Upper lobe of left lung (tissue), 6 donors: Measurements from ENCODE around the gene SUFU. TPM values are rescaled to one million over a fixed set of nuclear protein-coding genes. Genes with fewer than 3 reads are reported as not detected.

Experiments
- ATAC-seq, 2 donors: fragments of 200-7000 bp; cut with Tn5 transposase; one replicate each; pipeline ENCODE4 v1.9.1; 2022; ENCODE audit warnings: mild to moderate bottlenecking in 2 of 2, moderate library complexity in 2 of 2; ENCODE audit not compliant: low FRiP score in 2 of 2
- DNase-seq, 2 donors: peaks; one replicate each; pipeline ENCODE4 v3.0.0-alpha.2; 2019 to 2020
- H3K27ac ChIP-seq, 4 donors: fragments of 200-600 bp; sonication (generic); one replicate each; pipeline ENCODE4 v1.5.1; 2016 to 2019
- H3K27me3 ChIP-seq, 4 donors: fragments of 200-600 bp; sonication (generic); one replicate each; pipeline ENCODE4 v1.5.1; 2017 to 2019
- H3K36me3 ChIP-seq, 4 donors: fragments of 200-600 bp; sonication (generic); one replicate each; pipeline ENCODE4 v1.5.1; 2016 to 2019
- H3K4me1 ChIP-seq, 4 donors: fragments of 200-600 bp; sonication (generic); one replicate each; pipeline ENCODE4 v1.5.1; 2018 to 2019
- H3K4me3 ChIP-seq, 4 donors: fragments of 200-600 bp; sonication (generic); one replicate each; pipeline ENCODE4 v1.5.1; 2017 to 2019; ENCODE audit warnings: mild to moderate bottlenecking in 2 of 4, moderate library complexity in 1 of 4
- H3K9me3 ChIP-seq, 4 donors: fragments of 200-600 bp; sonication (generic); one replicate each; pipeline ENCODE4 v1.5.1; 2018 to 2019
- CTCF ChIP-seq, 6 experiments: fragments of 450-650 bp in 4 of 6; fragments of 200-600 bp in 2 of 6; sonication (generic) in 2 of 6; IDR thresholded peaks; one replicate each; pipeline ENCODE4 v1.5.1; 2016 to 2019; ENCODE audit warnings: antibody characterized with exemption in 6 of 6
- EP300 ChIP-seq, 4 donors: sonication (generic); formaldehyde crosslinking; IDR thresholded peaks; one replicate each; pipeline ENCODE4 v1.5.1; 2017; ENCODE audit warnings: antibody characterized with exemption in 4 of 4, control low read depth in 2 of 4
- POLR2A ChIP-seq, 4 donors: fragments of 450-650 bp; IDR thresholded peaks; one replicate each; pipeline ENCODE4 v1.5.1; 2016 to 2017; ENCODE audit warnings: antibody characterized with exemption in 4 of 4, mild to moderate bottlenecking in 2 of 4
- POLR2AphosphoS5 ChIP-seq, 2 donors: sonication (generic); formaldehyde crosslinking; IDR thresholded peaks; one replicate each; pipeline ENCODE4 v1.5.1; 2017; ENCODE audit warnings: antibody characterized with exemption in 2 of 2
- WGBS, 2 donors: methylation state at CpG; one replicate each; pipeline ENCODE4 v1.1.5; 2017 to 2018; 5-methylcytosine and 5-hydroxymethylcytosine counted together
- total RNA-seq, 6 donors: library from RNA; depleted of rRNA in 4 of 6; stranded (reverse); fragments of >200 nt in 4 of 6; gene quantifications; one replicate each; pipeline versions ENCODE4 v1.1.0 to v1.2.1, GENCODE V29; 2016 to 2021
- donor health status: DM: no; HTN: no; CAD: no; lungs with moderate emphysema.
- donor health status: DM: no; HTN: yes; CAD: no; lungs with severe emphysema.

Gene SUFU
- total RNA-seq, 6 donors from 2014 or later: 4.1 to 15.7 (median 11.9) TPM

- Histone ChIP-seq H3K27me3 (no peaks in the 10 kb centered on the region), H3K4me1 (peaks cover 45 to 62% (median 56%) of the 10 kb centered on the region in 4 donors), H3K4me3 (no peak overlapping the region), H3K36me3 (no peaks in the 10 kb centered on the region), H3K9me3 (no peaks in the 10 kb centered on the region), H3K27ac (peak overlapping the region; percentile 69 to 80 (median 76))
- 87 to 90% methylated on average over 7 to 9 of the region's 9 CpGs for WGBS, 2 donors
- TF ChIP-seq CTCF (IDR thresholded peaks at IDR 0.05) (peak in 2 of 6 experiments; percentile 3 to 15), EP300 (IDR thresholded peaks at IDR 0.05) (no peak)
- DNase-seq (no peak), ATAC-seq (no peak)
Measured at GRCh38 chr10:102670065-102670670, 166.4 kb downstream of the SUFU start.

GRCh38 chr10:102670871-102671434 is 167.2 kb downstream of the SUFU start:
- Histone ChIP-seq H3K9me3 (no peaks in the 10 kb centered on the region), H3K36me3 (no peaks in the 10 kb centered on the region)
- WGBS, 2 donors: 65 to 72% methylated on average over 5 to 6 of the region's 6 CpGs

GRCh38 chr10:102673236-102673818 is 169.6 kb downstream of the SUFU start:
- Histone ChIP-seq H3K4me1 (peaks cover 73 to 91% (median 82%) of the 10 kb centered on the region in 4 donors), H3K4me3 (peak overlapping the region in 2 of 4 donors; percentile 28 to 37), H3K36me3 (no peaks in the 10 kb centered on the region), H3K9me3 (no peaks in the 10 kb centered on the region), H3K27ac (peak overlapping the region; percentile 84 to 88 (median 84)), H3K27me3 (no peaks in the 10 kb centered on the region)
- ATAC-seq: no peak
- TF ChIP-seq EP300 (IDR thresholded peaks at IDR 0.05) (no peak), POLR2A (IDR thresholded peaks at IDR 0.05) (no peak), POLR2AphosphoS5 (IDR thresholded peaks at IDR 0.05) (no peak), CTCF (IDR thresholded peaks at IDR 0.05) (no peak)
- 54 to 65% methylated on average over 13 of the region's 13 CpGs for WGBS, 2 donors
- no peak for DNase-seq

More at GRCh38 chr10:102670871-102671434, 167.2 kb downstream of the SUFU start:
- TF ChIP-seq EP300 (IDR thresholded peaks at IDR 0.05): no peak
- no peak for TF ChIP-seq POLR2A (IDR thresholded peaks at IDR 0.05)
- no peak for TF ChIP-seq POLR2AphosphoS5 (IDR thresholded peaks at IDR 0.05)
- TF ChIP-seq CTCF (IDR thresholded peaks at IDR 0.05): no peak
- Histone ChIP-seq H3K27me3 (no peaks in the 10 kb centered on the region), H3K27ac (peak overlapping the region in 2 of 4 donors; percentile 21 to 73), H3K4me1 (peaks cover 53 to 70% (median 64%) of the 10 kb centered on the region in 4 donors), H3K4me3 (no peak overlapping the region)
- ATAC-seq (no peak), DNase-seq (peak in 1 of 2 donors; percentile 18)

GRCh38 chr10:102673819-102674511 is 170.2 kb downstream of the SUFU start:
- Histone ChIP-seq H3K27me3 (no peaks in the 10 kb centered on the region), H3K4me3 (peak overlapping the region in 3 of 4 donors; percentile 20 to 37 (median 28)), H3K27ac (peak overlapping the region; percentile 84 to 88 (median 84)), H3K9me3 (no peaks in the 10 kb centered on the region), H3K4me1 (peaks cover 70 to 92% (median 82%) of the 10 kb centered on the region in 4 donors), H3K36me3 (no peaks in the 10 kb centered on the region)
- peak; percentile 79 to 80 for ATAC-seq
- WGBS, 2 donors: 0 to 4% methylated on average over 19 of the region's 19 CpGs
- TF ChIP-seq POLR2A (IDR thresholded peaks at IDR 0.05) (peak in 1 of 4 donors; percentile 63), POLR2AphosphoS5 (IDR thresholded peaks at IDR 0.05) (peak; percentile 72 to 76), EP300 (IDR thresholded peaks at IDR 0.05) (peak in 1 of 4 donors; percentile 28), CTCF (IDR thresholded peaks at IDR 0.05) (no peak)
- peak in 1 of 2 donors; percentile 76 for DNase-seq
